ENCODE data around the gene KLHL26. TPM values are rescaled to one million over a fixed set of nuclear protein-coding genes. Genes with fewer than 3 reads are reported as not detected.

Gene KLHL26
- polyA plus RNA-seq, 2 donors: 1.8 to 2.0 TPM

GRCh38 chr19:18698321-18699167 lies 61.7 kb downstream of the KLHL26 start:
- Histone ChIP-seq H3K27me3 (ENCODE audit: control insufficient read depth in 1 of 2, insufficient read depth in 2 of 2, low read length in 2 of 2) (no peaks in the 10 kb centered on the region), H3K9me3 (ENCODE audit: control insufficient read depth in 2 of 2, insufficient read depth in 1 of 2, low read depth in 1 of 2, low read length in 1 of 2) (no peaks in the 10 kb centered on the region), H3K4me3 (ENCODE audit: low read depth in 1 of 2, low read length in 2 of 2) (no peak overlapping the region), H3K4me1 (ENCODE audit: control insufficient read depth in 2 of 2, insufficient read depth in 2 of 2, low read length in 1 of 2) (peaks cover 5 to 20% of the 10 kb centered on the region in 2 donors), H3K27ac (ENCODE audit: low read depth in 2 of 2, low read length in 1 of 2) (no peak overlapping the region), H3K36me3 (ENCODE audit: control insufficient read depth in 2 of 2, insufficient read depth in 2 of 2, low read length in 1 of 2) (peaks cover 0 to 4% of the 10 kb centered on the region in 2 donors)
- 89 to 94% methylated on average over 18 of the region's 18 CpGs for WGBS, 2 donors

GRCh38 chr19:18699403-18700054 lies 62.7 kb downstream of the KLHL26 start:
- Histone ChIP-seq H3K27me3 (ENCODE audit: control insufficient read depth in 1 of 2, insufficient read depth in 2 of 2, low read length in 2 of 2) (no peaks in the 10 kb centered on the region), H3K9me3 (ENCODE audit: control insufficient read depth in 2 of 2, insufficient read depth in 1 of 2, low read depth in 1 of 2, low read length in 1 of 2) (no peaks in the 10 kb centered on the region), H3K36me3 (ENCODE audit: control insufficient read depth in 2 of 2, insufficient read depth in 2 of 2, low read length in 1 of 2) (peaks cover 0 to 4% of the 10 kb centered on the region in 2 donors), H3K4me3 (ENCODE audit: low read depth in 1 of 2, low read length in 2 of 2) (no peak overlapping the region), H3K27ac (ENCODE audit: low read depth in 2 of 2, low read length in 1 of 2) (peak overlapping the region in 1 of 2 donors; percentile 42), H3K4me1 (ENCODE audit: control insufficient read depth in 2 of 2, insufficient read depth in 2 of 2, low read length in 1 of 2) (peaks cover 5 to 20% of the 10 kb centered on the region in 2 donors)
- 60 to 63% methylated on average over 14 of the region's 14 CpGs for WGBS, 2 donors

GRCh38 chr19:18700501-18701249 lies 63.8 kb downstream of the KLHL26 start:
- Histone ChIP-seq H3K36me3 (ENCODE audit: control insufficient read depth in 2 of 2, insufficient read depth in 2 of 2, low read length in 1 of 2) (peaks cover 0 to 4% of the 10 kb centered on the region in 2 donors), H3K4me1 (ENCODE audit: control insufficient read depth in 2 of 2, insufficient read depth in 2 of 2, low read length in 1 of 2) (peaks cover 5 to 20% of the 10 kb centered on the region in 2 donors), H3K9me3 (ENCODE audit: control insufficient read depth in 2 of 2, insufficient read depth in 1 of 2, low read depth in 1 of 2, low read length in 1 of 2) (no peaks in the 10 kb centered on the region), H3K4me3 (ENCODE audit: low read depth in 1 of 2, low read length in 2 of 2) (peak overlapping the region; percentile 41 to 44), H3K27ac (ENCODE audit: low read depth in 2 of 2, low read length in 1 of 2) (peak overlapping the region; percentile 70 to 88), H3K27me3 (ENCODE audit: control insufficient read depth in 1 of 2, insufficient read depth in 2 of 2, low read length in 2 of 2) (no peaks in the 10 kb centered on the region)
- WGBS, 2 donors: 5 to 14% methylated on average over 35 of the region's 35 CpGs

GRCh38 chr19:18701250-18701608 lies 64.4 kb downstream of the KLHL26 start:
- Histone ChIP-seq H3K36me3 (ENCODE audit: control insufficient read depth in 2 of 2, insufficient read depth in 2 of 2, low read length in 1 of 2) (peaks cover 0 to 4% of the 10 kb centered on the region in 2 donors), H3K4me1 (ENCODE audit: control insufficient read depth in 2 of 2, insufficient read depth in 2 of 2, low read length in 1 of 2) (peaks cover 5 to 20% of the 10 kb centered on the region in 2 donors), H3K4me3 (ENCODE audit: low read depth in 1 of 2, low read length in 2 of 2) (peak overlapping the region; percentile 41 to 44), H3K9me3 (ENCODE audit: control insufficient read depth in 2 of 2, insufficient read depth in 1 of 2, low read depth in 1 of 2, low read length in 1 of 2) (no peaks in the 10 kb centered on the region), H3K27ac (ENCODE audit: low read depth in 2 of 2, low read length in 1 of 2) (peak overlapping the region in 1 of 2 donors; percentile 88), H3K27me3 (ENCODE audit: control insufficient read depth in 1 of 2, insufficient read depth in 2 of 2, low read length in 2 of 2) (no peaks in the 10 kb centered on the region)
- 9 to 20% methylated on average over 7 of the region's 7 CpGs for WGBS, 2 donors

- 77 to 81% methylated on average over 4 of the region's 4 CpGs for WGBS, 2 donors
Measured at GRCh38 chr19:18704054-18704453, 67.2 kb downstream of the KLHL26 start.

GRCh38 chr19:18704971-18705370 lies 68.1 kb downstream of the KLHL26 start:
- Histone ChIP-seq H3K4me1 (ENCODE audit: control insufficient read depth in 2 of 2, insufficient read depth in 2 of 2, low read length in 1 of 2) (peaks cover 2 to 7% of the 10 kb centered on the region in 2 donors), H3K27me3 (ENCODE audit: control insufficient read depth in 1 of 2, insufficient read depth in 2 of 2, low read length in 2 of 2) (no peaks in the 10 kb centered on the region), H3K27ac (ENCODE audit: low read depth in 2 of 2, low read length in 1 of 2) (no peak overlapping the region), H3K36me3 (ENCODE audit: control insufficient read depth in 2 of 2, insufficient read depth in 2 of 2, low read length in 1 of 2) (no peaks in the 10 kb centered on the region), H3K9me3 (ENCODE audit: control insufficient read depth in 2 of 2, insufficient read depth in 1 of 2, low read depth in 1 of 2, low read length in 1 of 2) (no peaks in the 10 kb centered on the region), H3K4me3 (ENCODE audit: low read depth in 1 of 2, low read length in 2 of 2) (no peak overlapping the region)
- 84 to 85% methylated on average over 7 of the region's 7 CpGs for WGBS, 2 donors

More at GRCh38 chr19:18704054-18704453, 67.2 kb downstream of the KLHL26 start:
- H3K27me3 ChIP-seq (ENCODE audit: control insufficient read depth in 1 of 2, insufficient read depth in 2 of 2, low read length in 2 of 2): no peaks in the 10 kb centered on the region
- H3K9me3 ChIP-seq (ENCODE audit: control insufficient read depth in 2 of 2, insufficient read depth in 1 of 2, low read depth in 1 of 2, low read length in 1 of 2): no peaks in the 10 kb centered on the region
- peaks cover 2 to 14% of the 10 kb centered on the region in 2 donors for H3K4me1 ChIP-seq (ENCODE audit: control insufficient read depth in 2 of 2, insufficient read depth in 2 of 2, low read length in 1 of 2)
- no peak overlapping the region for H3K4me3 ChIP-seq (ENCODE audit: low read depth in 1 of 2, low read length in 2 of 2)
- no peak overlapping the region for H3K27ac ChIP-seq (ENCODE audit: low read depth in 2 of 2, low read length in 1 of 2)
- no peaks in the 10 kb centered on the region for H3K36me3 ChIP-seq (ENCODE audit: control insufficient read depth in 2 of 2, insufficient read depth in 2 of 2, low read length in 1 of 2)

- Histone ChIP-seq H3K9me3 (ENCODE audit: control insufficient read depth in 2 of 2, insufficient read depth in 1 of 2, low read depth in 1 of 2, low read length in 1 of 2) (no peaks in the 10 kb centered on the region), H3K4me3 (ENCODE audit: low read depth in 1 of 2, low read length in 2 of 2) (no peak overlapping the region), H3K27ac (ENCODE audit: low read depth in 2 of 2, low read length in 1 of 2) (no peak overlapping the region), H3K36me3 (ENCODE audit: control insufficient read depth in 2 of 2, insufficient read depth in 2 of 2, low read length in 1 of 2) (no peaks in the 10 kb centered on the region), H3K4me1 (ENCODE audit: control insufficient read depth in 2 of 2, insufficient read depth in 2 of 2, low read length in 1 of 2) (peaks cover 0 to 3% of the 10 kb centered on the region in 2 donors), H3K27me3 (ENCODE audit: control insufficient read depth in 1 of 2, insufficient read depth in 2 of 2, low read length in 2 of 2) (no peaks in the 10 kb centered on the region)
- 80 to 84% methylated on average over 24 to 25 of the region's 25 CpGs for WGBS, 2 donors
Measured at GRCh38 chr19:18708452-18709231, 71.8 kb downstream of the KLHL26 start.

GRCh38 chr19:18709546-18709945 lies 72.7 kb downstream of the KLHL26 start:
- 92 to 96% methylated on average over 10 of the region's 10 CpGs for WGBS, 2 donors
- Histone ChIP-seq H3K9me3 (ENCODE audit: control insufficient read depth in 2 of 2, insufficient read depth in 1 of 2, low read depth in 1 of 2, low read length in 1 of 2) (no peaks in the 10 kb centered on the region), H3K4me1 (ENCODE audit: control insufficient read depth in 2 of 2, insufficient read depth in 2 of 2, low read length in 1 of 2) (peaks cover 0 to 3% of the 10 kb centered on the region in 2 donors), H3K27me3 (ENCODE audit: control insufficient read depth in 1 of 2, insufficient read depth in 2 of 2, low read length in 2 of 2) (no peaks in the 10 kb centered on the region), H3K36me3 (ENCODE audit: control insufficient read depth in 2 of 2, insufficient read depth in 2 of 2, low read length in 1 of 2) (no peaks in the 10 kb centered on the region), H3K27ac (ENCODE audit: low read depth in 2 of 2, low read length in 1 of 2) (no peak overlapping the region), H3K4me3 (ENCODE audit: low read depth in 1 of 2, low read length in 2 of 2) (no peak overlapping the region)

GRCh38 chr19:18710186-18710585 lies 73.4 kb downstream of the KLHL26 start:
- no peak overlapping the region for H3K4me3 ChIP-seq (ENCODE audit: low read depth in 1 of 2, low read length in 2 of 2)
- peaks cover 0 to 3% of the 10 kb centered on the region in 2 donors for H3K4me1 ChIP-seq (ENCODE audit: control insufficient read depth in 2 of 2, insufficient read depth in 2 of 2, low read length in 1 of 2)
- no peak overlapping the region for H3K27ac ChIP-seq (ENCODE audit: low read depth in 2 of 2, low read length in 1 of 2)
- no peaks in the 10 kb centered on the region for H3K9me3 ChIP-seq (ENCODE audit: control insufficient read depth in 2 of 2, insufficient read depth in 1 of 2, low read depth in 1 of 2, low read length in 1 of 2)
- WGBS, 2 donors: 79 to 82% methylated on average over 11 of the region's 11 CpGs
- H3K36me3 ChIP-seq (ENCODE audit: control insufficient read depth in 2 of 2, insufficient read depth in 2 of 2, low read length in 1 of 2): no peaks in the 10 kb centered on the region
- H3K27me3 ChIP-seq (ENCODE audit: control insufficient read depth in 1 of 2, insufficient read depth in 2 of 2, low read length in 2 of 2): no peaks in the 10 kb centered on the region

Measured in esophagus (tissue), 2 donors.